Fibroblast of lung (primary cell): ENCODE data around the gene UGT1A5.

Experiments
- EZH2 ChIP-seq: IDR thresholded peaks from 2 replicates; pipeline ENCODE4 v1.5.1; 2012; ENCODE audit warnings: low read length, control low read depth, mild to moderate bottlenecking; ENCODE audit errors: missing control alignments
- TF ChIP-seq, protein P1 (sequence below), 2 donors: IDR thresholded peaks in 1 of 2; conservative IDR thresholded peaks in 1 of 2; 1 replicate in 1 of 2; 2 replicates in 1 of 2; pipeline ENCODE4 v1.5.1; 2011 to 2012; ENCODE audit warnings: low read length in 2 of 2, control low read depth in 1 of 2, inconsistent platforms in 1 of 2, low read depth in 1 of 2, mild to moderate bottlenecking in 1 of 2

GRCh38 chr2:233708942-233709341 lies 3.8 kb upstream of the UGT1A5 start:
- TF ChIP-seq, protein P1, sequence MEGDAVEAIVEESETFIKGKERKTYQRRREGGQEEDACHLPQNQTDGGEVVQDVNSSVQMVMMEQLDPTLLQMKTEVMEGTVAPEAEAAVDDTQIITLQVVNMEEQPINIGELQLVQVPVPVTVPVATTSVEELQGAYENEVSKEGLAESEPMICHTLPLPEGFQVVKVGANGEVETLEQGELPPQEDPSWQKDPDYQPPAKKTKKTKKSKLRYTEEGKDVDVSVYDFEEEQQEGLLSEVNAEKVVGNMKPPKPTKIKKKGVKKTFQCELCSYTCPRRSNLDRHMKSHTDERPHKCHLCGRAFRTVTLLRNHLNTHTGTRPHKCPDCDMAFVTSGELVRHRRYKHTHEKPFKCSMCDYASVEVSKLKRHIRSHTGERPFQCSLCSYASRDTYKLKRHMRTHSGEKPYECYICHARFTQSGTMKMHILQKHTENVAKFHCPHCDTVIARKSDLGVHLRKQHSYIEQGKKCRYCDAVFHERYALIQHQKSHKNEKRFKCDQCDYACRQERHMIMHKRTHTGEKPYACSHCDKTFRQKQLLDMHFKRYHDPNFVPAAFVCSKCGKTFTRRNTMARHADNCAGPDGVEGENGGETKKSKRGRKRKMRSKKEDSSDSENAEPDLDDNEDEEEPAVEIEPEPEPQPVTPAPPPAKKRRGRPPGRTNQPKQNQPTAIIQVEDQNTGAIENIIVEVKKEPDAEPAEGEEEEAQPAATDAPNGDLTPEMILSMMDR (conservative IDR thresholded peaks at IDR 0.05 in 1 of 2, IDR thresholded peaks at IDR 0.05 in 1 of 2; ENCODE audit: low read depth in 1 of 2, low read length in 2 of 2): no peak
- TF ChIP-seq EZH2: no peak
